HG03432 (cell line): ENCODE data around the gene ARHGEF3.
"Not testable (repeated sequence)": the region's sequence is repeated elsewhere in the genome, so short reads cannot be mapped to it uniquely, and the experiment has no call there.

Source experiments
- ATAC-seq: cut with Tn5 transposase; IDR thresholded peaks from one replicate; pipeline ENCODE4 v1.9.1; 2021; ENCODE audit warnings: mild to moderate bottlenecking, moderate library complexity; ENCODE audit not compliant: unreplicated experiment

Gene ARHGEF3

GRCh38 chr3:56739036-56739435 is 62.7 kb downstream of the ARHGEF3 start:
- no peak for ATAC-seq

GRCh38 chr3:56737006-56737405 is 64.7 kb downstream of the ARHGEF3 start:
- no peak for ATAC-seq

GRCh38 chr3:56732109-56732508 is 69.6 kb downstream of the ARHGEF3 start:
- no peak for ATAC-seq

GRCh38 chr3:56725175-56725574 is 76.6 kb downstream of the ARHGEF3 start:
- peak; percentile 96 for ATAC-seq

GRCh38 chr3:56724676-56725075 is 77.1 kb downstream of the ARHGEF3 start:
- no peak for ATAC-seq

GRCh38 chr3:56720849-56721248 is 80.9 kb downstream of the ARHGEF3 start:
- ATAC-seq, result no peak

- not testable (repeated sequence) for ATAC-seq
Observed at GRCh38 chr3:56718809-56719208, 82.9 kb downstream of the ARHGEF3 start.

- ATAC-seq, result no peak
Observed at GRCh38 chr3:56711344-56711743, 90.4 kb downstream of the ARHGEF3 start.

- ATAC-seq, result not testable (repeated sequence)
Observed at GRCh38 chr3:56707412-56707811, 94.3 kb downstream of the ARHGEF3 start.

- ATAC-seq, result no peak
Observed at GRCh38 chr3:56706629-56707028, 95.1 kb downstream of the ARHGEF3 start.

GRCh38 chr3:56704706-56705105 is 97.0 kb downstream of the ARHGEF3 start:
- no peak for ATAC-seq

GRCh38 chr3:56702490-56703315 is 99.0 kb downstream of the ARHGEF3 start:
- no peak for ATAC-seq

- no peak for ATAC-seq
Observed at GRCh38 chr3:56700151-56700550, 101.6 kb downstream of the ARHGEF3 start.

GRCh38 chr3:56694867-56695683 is 106.7 kb downstream of the ARHGEF3 start:
- ATAC-seq, result no peak

- no peak for ATAC-seq
Observed at GRCh38 chr3:56693750-56694149, 108.0 kb downstream of the ARHGEF3 start.

- ATAC-seq, result peak; percentile 86
Observed at GRCh38 chr3:56692520-56693433, 109.0 kb downstream of the ARHGEF3 start.

GRCh38 chr3:56692001-56692365 is 109.8 kb downstream of the ARHGEF3 start:
- not testable (repeated sequence) for ATAC-seq

- ATAC-seq, result no peak
Observed at GRCh38 chr3:56691165-56692000, 110.4 kb downstream of the ARHGEF3 start.

GRCh38 chr3:56689303-56689702 is 112.4 kb downstream of the ARHGEF3 start:
- no peak for ATAC-seq

- ATAC-seq, result peak; percentile 67
Observed at GRCh38 chr3:56688191-56688590, 113.6 kb downstream of the ARHGEF3 start.
